HepG2 (cell line): Measurements from ENCODE around the gene DZANK1. TPM values are rescaled to one million over a fixed set of nuclear protein-coding genes. Genes with fewer than 3 reads are reported as not detected.

Source experiments
- IKZF4 ChIP-seq: sonication (generic); formaldehyde crosslinking; IDR thresholded peaks from 2 replicates; pipeline ENCODE4 v1.5.1; 2020; ENCODE audit warnings: borderline replicate concordance, mild to moderate bottlenecking, low read depth, missing genetic modification reagents; ENCODE audit errors: not compliant biosample characterization
- KAT7 ChIP-seq: IDR thresholded peaks from 2 replicates; pipeline ENCODE4 v1.6.1; 2018; ENCODE audit warnings: borderline replicate concordance, missing compliant biosample characterization
- NR2F1 ChIP-seq, 2 experiments: fragments of 450-650 bp in 1 of 2; formaldehyde crosslinking in 1 of 2; IDR thresholded peaks; 2 replicates each; pipeline versions ENCODE4 v1.5.0 to v1.6.1; 2016 to 2020; ENCODE audit warnings: mild to moderate bottlenecking in 1 of 2, missing compliant biosample characterization in 1 of 2, missing genetic modification reagents in 1 of 2, moderate library complexity in 1 of 2
- NR2F2 ChIP-seq: IDR thresholded peaks from 2 replicates; pipeline ENCODE4 v1.6.1; 2012; ENCODE audit warnings: low read depth, inconsistent platforms, borderline replicate concordance
- PLRG1 ChIP-seq: fragments of 450-650 bp; conservative IDR thresholded peaks from 2 replicates; pipeline ENCODE4 v1.6.1; 2016
- RARA ChIP-seq: IDR thresholded peaks from 2 replicates; pipeline ENCODE4 v1.6.1; 2016; ENCODE audit warnings: missing genetic modification reagents, missing compliant biosample characterization
- RXRA ChIP-seq: sonication (generic); formaldehyde crosslinking; IDR thresholded peaks from 2 replicates; pipeline ENCODE4 v1.5.1; 2020; ENCODE audit warnings: missing genetic modification reagents
- SRY ChIP-seq: sonication (generic); formaldehyde crosslinking; IDR thresholded peaks from 2 replicates; pipeline ENCODE4 v1.8.0; 2022; ENCODE audit warnings: mild to moderate bottlenecking, missing genetic modification reagents
- TOPORS ChIP-seq: sonication (generic); formaldehyde crosslinking; IDR thresholded peaks from 2 replicates; pipeline ENCODE4 v1.8.0; 2023; ENCODE audit warnings: mild to moderate bottlenecking, missing genetic modification reagents
- ZBTB1 ChIP-seq: sonication (generic); formaldehyde crosslinking; IDR thresholded peaks from 2 replicates; pipeline ENCODE4 v1.4.0; 2020; ENCODE audit warnings: missing genetic modification reagents, borderline replicate concordance
- ZC3H13 ChIP-seq: sonication (generic); formaldehyde crosslinking; IDR thresholded peaks from 2 replicates; pipeline ENCODE4 v1.8.1; 2023; ENCODE audit warnings: mild to moderate bottlenecking, missing genetic modification reagents, moderate library complexity
- ZFP36 ChIP-seq: fragments of 150-350 bp; IDR thresholded peaks from 2 replicates; pipeline ENCODE4 v1.6.1; 2018; ENCODE audit warnings: borderline replicate concordance, low read length, low read depth; ENCODE audit not compliant: partially characterized antibody
- ZNF660 ChIP-seq: sonication (generic); formaldehyde crosslinking; IDR thresholded peaks from 2 replicates; pipeline ENCODE4 v1.5.1; 2020; ENCODE audit warnings: mild to moderate bottlenecking, low read depth, missing genetic modification reagents, borderline replicate concordance
- ZSCAN25 ChIP-seq: sonication (generic); formaldehyde crosslinking; IDR thresholded peaks from 2 replicates; pipeline ENCODE4 v1.8.0; 2022; ENCODE audit warnings: mild to moderate bottlenecking, missing genetic modification reagents
- polyA plus RNA-seq, 8 experiments: library from polyadenylated mRNA; depleted of rRNA in 3 of 8; stranded (reverse) in 7 of 8; unstranded in 1 of 8; fragments of >200 nt; fragmentation: Illumina TruSeq in 4 of 8; extraction: Trizol in 4 of 8; gene quantifications; 2 replicates each; pipeline versions ENCODE4 v1.2.1 to v1.2.3, GENCODE V29; 2011 to 2016; ENCODE audit warnings: low read depth in 4 of 8, missing spikeins in 1 of 8, mixed read lengths in 1 of 8; ENCODE audit not compliant: insufficient read depth in 1 of 8
- total RNA-seq, 5 experiments: library from RNA; depleted of rRNA; stranded (reverse); fragments of >200 nt; fragmentation: Illumina TruSeq; extraction: Trizol; gene quantifications; 2 replicates each; pipeline ENCODE4 v1.2.3, GENCODE V29; 2016; ENCODE audit warnings: low read depth in 1 of 5
- TF ChIP-seq, protein P1 (sequence below): IDR thresholded peaks from 2 replicates; pipeline ENCODE4 v1.6.1; 2018; ENCODE audit warnings: missing genetic modification reagents, mild to moderate bottlenecking, missing compliant biosample characterization
- TF ChIP-seq, protein P2 (sequence below): sonication (generic); formaldehyde crosslinking; IDR thresholded peaks from 2 replicates; pipeline ENCODE4 v1.4.0; 2020; ENCODE audit warnings: missing genetic modification reagents
- TF ChIP-seq, protein P3 (sequence below), 2 experiments: fragments of 450-650 bp in 1 of 2; sonication (generic) in 1 of 2; formaldehyde crosslinking; IDR thresholded peaks; 2 replicates each; pipeline versions ENCODE4 v1.5.0 to v1.8.0; 2020 to 2022; ENCODE audit warnings: mild to moderate bottlenecking in 1 of 2, missing genetic modification reagents in 1 of 2
- TF ChIP-seq, protein P4 (sequence below): sonication (generic); formaldehyde crosslinking; IDR thresholded peaks from 2 replicates; pipeline ENCODE4 v1.4.0; 2020; ENCODE audit warnings: missing genetic modification reagents
- TF ChIP-seq, protein P5 (sequence below): sonication (generic); formaldehyde crosslinking; IDR thresholded peaks from 2 replicates; pipeline ENCODE4 v1.4.0; 2020; ENCODE audit warnings: missing genetic modification reagents
- TF ChIP-seq, protein P6 (sequence below): sonication (generic); formaldehyde crosslinking; IDR thresholded peaks from 2 replicates; pipeline ENCODE4 v1.5.0; 2020; ENCODE audit warnings: missing genetic modification reagents, mild to moderate bottlenecking, borderline replicate concordance
- TF ChIP-seq, protein P7 (sequence below): sonication (generic); formaldehyde crosslinking; IDR thresholded peaks from 2 replicates; pipeline ENCODE4 v1.4.0; 2020; ENCODE audit warnings: missing genetic modification reagents

The DZANK1 gene
- total and polyA plus RNA-seq, 2 of the 13 experiments (the other 11 are each of a cell fraction or from before 2014, with no cell fraction given), result 1.6 to 3.2 TPM

DNA sequence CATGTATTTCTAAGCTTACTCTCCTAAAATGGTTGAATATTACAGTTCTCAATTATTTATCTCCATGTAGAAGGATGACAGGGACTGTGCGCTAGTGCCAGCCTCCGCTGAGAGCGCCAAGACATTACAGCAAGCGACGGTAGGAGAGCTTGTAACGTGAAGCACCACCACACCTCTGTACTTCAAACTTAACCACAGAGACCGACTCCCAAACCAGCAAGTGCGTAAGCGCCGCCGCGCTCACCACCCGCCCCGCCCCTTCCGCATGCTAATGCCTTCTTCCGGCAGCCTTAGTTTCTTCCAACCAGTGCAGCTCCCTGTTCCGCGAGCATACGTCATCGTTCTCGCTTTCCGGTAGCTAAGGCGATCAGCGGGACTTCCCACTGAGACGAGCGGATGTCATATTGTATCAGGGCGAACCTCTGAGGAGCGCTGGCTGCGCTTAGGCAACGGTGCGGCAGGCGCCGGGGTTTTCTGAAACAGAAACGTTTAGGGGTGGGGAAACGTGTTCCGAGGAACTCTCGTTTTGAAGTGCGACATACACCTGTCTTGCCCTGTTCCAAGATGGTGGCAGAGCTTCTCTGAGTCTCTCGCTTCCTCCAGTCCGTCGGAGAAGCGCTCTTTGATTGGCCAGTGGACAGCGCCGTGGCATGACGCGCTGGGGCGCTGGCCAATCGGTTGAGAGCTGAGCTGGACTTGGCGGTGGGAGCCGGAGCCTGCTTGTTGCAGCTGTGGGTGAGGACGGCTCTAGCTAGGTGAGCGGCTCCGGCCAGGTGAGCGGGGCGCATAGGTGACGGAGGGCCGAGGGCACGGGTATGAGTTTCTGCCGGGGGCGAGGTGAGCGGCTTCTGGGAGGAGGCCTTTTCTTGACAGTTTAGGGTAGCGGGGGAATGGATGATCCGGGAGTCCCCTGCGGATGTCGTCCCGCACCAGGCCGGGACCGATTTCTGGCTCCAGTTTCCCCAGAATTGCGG lies 40.7 kb upstream of the DZANK1 start, which contains the start of gene SEC23B (continued):
- TF ChIP-seq, protein P1, sequence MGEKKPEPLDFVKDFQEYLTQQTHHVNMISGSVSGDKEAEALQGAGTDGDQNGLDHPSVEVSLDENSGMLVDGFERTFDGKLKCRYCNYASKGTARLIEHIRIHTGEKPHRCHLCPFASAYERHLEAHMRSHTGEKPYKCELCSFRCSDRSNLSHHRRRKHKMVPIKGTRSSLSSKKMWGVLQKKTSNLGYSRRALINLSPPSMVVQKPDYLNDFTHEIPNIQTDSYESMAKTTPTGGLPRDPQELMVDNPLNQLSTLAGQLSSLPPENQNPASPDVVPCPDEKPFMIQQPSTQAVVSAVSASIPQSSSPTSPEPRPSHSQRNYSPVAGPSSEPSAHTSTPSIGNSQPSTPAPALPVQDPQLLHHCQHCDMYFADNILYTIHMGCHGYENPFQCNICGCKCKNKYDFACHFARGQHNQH (CRISPR knock-in tag), result peak; percentile 92
- TF ChIP-seq, protein P2, sequence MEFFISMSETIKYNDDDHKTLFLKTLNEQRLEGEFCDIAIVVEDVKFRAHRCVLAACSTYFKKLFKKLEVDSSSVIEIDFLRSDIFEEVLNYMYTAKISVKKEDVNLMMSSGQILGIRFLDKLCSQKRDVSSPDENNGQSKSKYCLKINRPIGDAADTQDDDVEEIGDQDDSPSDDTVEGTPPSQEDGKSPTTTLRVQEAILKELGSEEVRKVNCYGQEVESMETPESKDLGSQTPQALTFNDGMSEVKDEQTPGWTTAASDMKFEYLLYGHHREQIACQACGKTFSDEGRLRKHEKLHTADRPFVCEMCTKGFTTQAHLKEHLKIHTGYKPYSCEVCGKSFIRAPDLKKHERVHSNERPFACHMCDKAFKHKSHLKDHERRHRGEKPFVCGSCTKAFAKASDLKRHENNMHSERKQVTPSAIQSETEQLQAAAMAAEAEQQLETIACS, result peak; percentile 45; the same call in 1 of the 2 replicates
- no peak for TF ChIP-seq ZBTB1 (CRISPR knock-in tag)
- no peak for TF ChIP-seq PLRG1
- TF ChIP-seq NR2F1 (CRISPR knock-in tag; IDR thresholded peaks at IDR 0.05), result no peak; a peak in 1 of 4 replicates
- 0 out of 2 replicates have a peak, but pooled peaks have one; percentile 10 for TF ChIP-seq RARA (CRISPR knock-in tag)
- TF ChIP-seq, protein P3, sequence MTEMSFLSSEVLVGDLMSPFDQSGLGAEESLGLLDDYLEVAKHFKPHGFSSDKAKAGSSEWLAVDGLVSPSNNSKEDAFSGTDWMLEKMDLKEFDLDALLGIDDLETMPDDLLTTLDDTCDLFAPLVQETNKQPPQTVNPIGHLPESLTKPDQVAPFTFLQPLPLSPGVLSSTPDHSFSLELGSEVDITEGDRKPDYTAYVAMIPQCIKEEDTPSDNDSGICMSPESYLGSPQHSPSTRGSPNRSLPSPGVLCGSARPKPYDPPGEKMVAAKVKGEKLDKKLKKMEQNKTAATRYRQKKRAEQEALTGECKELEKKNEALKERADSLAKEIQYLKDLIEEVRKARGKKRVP (CRISPR knock-in tag; IDR thresholded peaks at IDR 0.05), result peak in 1 of 2 experiments; percentile 79; a peak in 1 of 4 replicates
- peak; percentile 63 for TF ChIP-seq ZSCAN25 (CRISPR knock-in tag)
- TF ChIP-seq, protein P4, sequence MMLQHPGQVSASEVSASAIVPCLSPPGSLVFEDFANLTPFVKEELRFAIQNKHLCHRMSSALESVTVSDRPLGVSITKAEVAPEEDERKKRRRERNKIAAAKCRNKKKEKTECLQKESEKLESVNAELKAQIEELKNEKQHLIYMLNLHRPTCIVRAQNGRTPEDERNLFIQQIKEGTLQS (CRISPR knock-in tag), result peak; percentile 70
- 0 out of 2 replicates have a peak, but pooled peaks have one; percentile 66 for TF ChIP-seq ZNF660 (CRISPR knock-in tag)
- no peak for TF ChIP-seq ZFP36
- TF ChIP-seq IKZF4 (CRISPR knock-in tag), result peak; percentile 59
- TF ChIP-seq NR2F2, result peak; percentile 50; the same call in 1 of the 2 replicates
- peak; percentile 80 for TF ChIP-seq KAT7 (CRISPR knock-in tag)
- TF ChIP-seq, protein P5, sequence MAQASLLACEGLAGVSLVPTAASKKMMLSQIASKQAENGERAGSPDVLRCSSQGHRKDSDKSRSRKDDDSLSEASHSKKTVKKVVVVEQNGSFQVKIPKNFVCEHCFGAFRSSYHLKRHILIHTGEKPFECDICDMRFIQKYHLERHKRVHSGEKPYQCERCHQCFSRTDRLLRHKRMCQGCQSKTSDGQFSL (CRISPR knock-in tag), result peak; percentile 44; the same call in 1 of the 2 replicates
- peak; percentile 93 for TF ChIP-seq SRY
- TF ChIP-seq ZC3H13, result peak; percentile 87; the same call in 1 of the 2 replicates
- TF ChIP-seq, protein P6, sequence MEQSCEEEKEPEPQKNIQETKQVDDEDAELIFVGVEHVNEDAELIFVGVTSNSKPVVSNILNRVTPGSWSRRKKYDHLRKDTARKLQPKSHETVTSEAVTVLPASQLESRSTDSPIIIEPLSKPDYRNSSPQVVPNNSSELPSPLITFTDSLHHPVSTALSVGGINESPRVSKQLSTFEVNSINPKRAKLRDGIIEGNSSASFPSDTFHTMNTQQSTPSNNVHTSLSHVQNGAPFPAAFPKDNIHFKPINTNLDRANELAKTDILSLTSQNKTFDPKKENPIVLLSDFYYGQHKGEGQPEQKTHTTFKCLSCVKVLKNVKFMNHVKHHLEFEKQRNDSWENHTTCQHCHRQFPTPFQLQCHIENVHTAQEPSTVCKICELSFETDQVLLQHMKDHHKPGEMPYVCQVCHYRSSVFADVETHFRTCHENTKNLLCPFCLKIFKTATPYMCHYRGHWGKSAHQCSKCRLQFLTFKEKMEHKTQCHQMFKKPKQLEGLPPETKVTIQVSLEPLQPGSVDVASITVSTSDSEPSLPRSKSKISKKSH (CRISPR knock-in tag), result peak; percentile 91; the same call in 1 of the 2 replicates
- peak; percentile 77 for TF ChIP-seq RXRA (CRISPR knock-in tag)
- peak; percentile 97 for TF ChIP-seq TOPORS (CRISPR knock-in tag)
- TF ChIP-seq, protein P7, sequence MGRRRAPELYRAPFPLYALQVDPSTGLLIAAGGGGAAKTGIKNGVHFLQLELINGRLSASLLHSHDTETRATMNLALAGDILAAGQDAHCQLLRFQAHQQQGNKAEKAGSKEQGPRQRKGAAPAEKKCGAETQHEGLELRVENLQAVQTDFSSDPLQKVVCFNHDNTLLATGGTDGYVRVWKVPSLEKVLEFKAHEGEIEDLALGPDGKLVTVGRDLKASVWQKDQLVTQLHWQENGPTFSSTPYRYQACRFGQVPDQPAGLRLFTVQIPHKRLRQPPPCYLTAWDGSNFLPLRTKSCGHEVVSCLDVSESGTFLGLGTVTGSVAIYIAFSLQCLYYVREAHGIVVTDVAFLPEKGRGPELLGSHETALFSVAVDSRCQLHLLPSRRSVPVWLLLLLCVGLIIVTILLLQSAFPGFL (CRISPR knock-in tag), result no peak
